Pons (tissue), 1 donor: Measurements from ENCODE around the gene ALS2.
"Not testable (repeated sequence)": the region's sequence is repeated elsewhere in the genome, so short reads cannot be mapped to it uniquely, and the experiment has no call there.

Source experiments
- DNase-seq: peaks from one replicate; pipeline ENCODE4 v3.0.0-alpha.2; 2016; ENCODE audit warnings: low spot score

ALS2 gene

GRCh38 chr2:201793631-201794030, 12.9 kb upstream of the ALS2 start:
- DNase-seq, result no peak

DNA sequence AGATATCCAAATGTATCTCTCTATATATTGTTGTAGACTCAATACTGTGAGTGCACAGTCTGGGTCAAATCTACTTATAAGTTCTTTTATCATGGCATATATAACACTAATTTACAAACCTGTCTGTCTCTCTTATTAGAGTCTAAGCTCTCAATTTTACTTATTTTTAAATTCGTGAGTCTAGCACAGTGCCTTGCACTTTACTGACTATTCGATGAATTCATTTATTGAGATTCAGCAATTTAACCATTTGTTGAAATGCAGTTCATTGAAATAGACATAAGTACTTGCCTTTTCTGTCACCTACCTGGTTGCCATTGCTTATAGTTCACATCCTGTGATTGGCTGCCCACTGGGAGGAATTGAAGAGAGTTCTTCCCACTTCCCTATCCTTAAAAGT, 10.3 kb upstream of the ALS2 start:
- DNase-seq, result no peak

- no peak for DNase-seq
Measured at GRCh38 chr2:201790291-201790690, 9.6 kb upstream of the ALS2 start.

DNA sequence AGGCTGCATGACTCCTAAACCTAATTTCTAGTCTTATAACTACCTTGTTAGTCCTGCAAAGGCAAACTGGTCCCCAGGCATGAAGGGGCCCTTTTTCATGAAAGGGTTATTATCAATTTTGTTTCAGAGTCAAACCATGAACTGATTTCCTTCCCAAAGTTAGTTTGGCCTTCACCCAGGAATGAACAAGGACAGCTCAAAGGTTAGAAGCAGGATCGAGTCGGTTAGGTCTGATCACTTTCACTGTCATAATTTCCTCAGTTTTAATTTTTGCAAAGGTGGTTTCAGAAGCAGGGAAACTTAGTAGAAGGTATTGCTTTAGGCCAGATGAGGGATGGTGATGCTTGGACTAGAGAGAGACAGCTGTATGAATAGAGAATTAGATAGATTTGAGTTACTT, 8.7 kb upstream of the ALS2 start:
- no peak for DNase-seq

GRCh38 chr2:201788371-201788770, 7.6 kb upstream of the ALS2 start:
- no peak for DNase-seq

DNA sequence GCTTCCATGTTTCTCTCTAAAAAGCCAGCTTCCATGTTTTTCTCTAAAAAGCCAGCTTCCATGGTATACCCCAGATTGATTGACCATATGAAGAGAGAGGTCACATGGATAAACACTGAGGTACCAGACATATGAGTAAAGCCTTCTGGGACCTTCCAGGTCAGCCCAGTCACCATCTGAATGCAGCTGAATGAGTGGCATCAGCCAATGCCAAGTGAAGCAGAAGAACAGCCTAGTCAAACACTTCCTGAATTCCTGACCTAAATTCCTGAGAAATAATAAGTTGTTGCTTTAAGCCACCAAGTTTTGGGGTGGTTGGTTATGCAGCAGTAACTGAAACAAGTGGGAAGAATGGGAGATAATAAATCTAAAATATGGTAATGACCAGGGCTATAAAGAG, 5.7 kb upstream of the ALS2 start:
- no peak for DNase-seq

- no peak for DNase-seq
Measured at GRCh38 chr2:201785135-201785534, 4.4 kb upstream of the ALS2 start.

DNA sequence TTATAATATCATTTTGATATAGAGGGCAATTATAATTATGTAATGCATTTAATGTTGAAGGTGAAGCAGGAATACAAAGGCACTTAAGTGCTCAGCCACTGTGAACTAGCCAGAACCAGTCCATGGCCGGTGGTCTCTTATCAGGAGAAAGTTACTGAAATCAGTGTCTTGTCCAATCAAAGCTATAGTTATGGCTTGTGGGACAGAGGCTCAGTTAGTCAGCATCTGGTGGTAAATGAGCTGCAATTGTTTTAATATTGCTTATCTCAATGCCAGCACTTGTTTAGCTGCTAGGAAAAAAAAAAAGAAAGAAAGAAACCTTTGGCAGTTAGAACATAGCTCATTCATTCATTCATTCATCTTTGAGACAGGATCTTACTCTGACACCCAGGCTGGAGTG, 3.8 kb upstream of the ALS2 start:
- no peak for DNase-seq

GRCh38 chr2:201781557-201782051, 871 bp upstream of the ALS2 start:
- no peak for DNase-seq

DNA sequence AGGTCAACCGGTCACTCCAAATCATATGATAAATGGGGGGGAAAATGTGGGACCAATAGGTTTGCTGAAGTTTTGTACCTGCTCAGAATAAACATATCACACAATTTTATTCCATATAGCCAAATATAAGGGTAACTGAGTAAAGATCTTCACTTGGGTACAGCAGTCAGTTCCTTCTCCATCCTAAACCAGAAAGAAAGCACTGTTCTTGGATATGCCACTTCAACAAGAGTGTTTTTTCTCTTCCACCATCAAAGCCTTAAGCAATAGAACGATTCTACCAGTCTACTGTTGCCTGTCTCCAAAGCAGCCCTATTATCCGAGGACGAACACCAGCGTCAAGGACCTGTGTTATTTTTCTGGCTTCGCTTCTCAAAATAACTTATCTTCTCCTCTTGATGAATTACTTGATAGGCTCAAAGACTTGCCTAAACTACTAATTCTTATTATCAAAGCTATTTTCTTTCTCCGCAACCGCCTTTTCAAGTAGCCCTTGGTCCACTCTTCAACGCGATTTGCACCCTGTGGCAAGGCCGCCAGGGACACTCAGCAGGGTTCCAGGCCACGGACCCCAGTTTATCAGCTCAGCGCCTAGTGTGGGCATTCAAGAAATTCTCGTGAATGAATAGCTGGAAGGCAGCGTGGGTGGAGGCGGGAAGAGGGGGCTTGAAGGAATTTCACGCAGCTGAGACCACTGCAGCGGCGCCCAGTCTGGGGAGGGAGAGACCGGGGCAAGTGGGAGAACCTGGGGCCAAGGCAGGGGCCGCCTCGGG, 646 bp downstream of the ALS2 start:
- peak; percentile 14 for DNase-seq

GRCh38 chr2:201777869-201778268, 2.9 kb downstream of the ALS2 start:
- no peak for DNase-seq

- DNase-seq, result no peak
Measured at GRCh38 chr2:201777043-201777442, 3.7 kb downstream of the ALS2 start.

DNA sequence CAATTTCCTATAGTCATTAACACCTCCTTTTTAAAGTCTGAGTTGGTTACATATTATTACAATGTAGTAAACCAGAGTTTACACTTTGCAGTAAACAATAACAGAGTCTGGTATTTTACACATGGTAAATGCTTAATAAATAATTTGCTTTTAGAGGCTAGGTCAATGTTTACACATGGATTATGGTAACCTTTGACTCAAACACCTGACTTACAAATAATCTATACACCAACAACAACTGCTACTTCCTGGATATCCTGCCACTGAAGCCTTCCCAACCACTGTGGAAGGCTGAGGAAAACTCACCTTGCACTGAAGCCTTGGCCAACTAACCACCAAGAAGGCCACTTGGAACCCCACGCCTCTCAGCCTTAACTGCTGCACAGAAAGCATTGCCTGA, 5.4 kb downstream of the ALS2 start:
- no peak for DNase-seq

DNA sequence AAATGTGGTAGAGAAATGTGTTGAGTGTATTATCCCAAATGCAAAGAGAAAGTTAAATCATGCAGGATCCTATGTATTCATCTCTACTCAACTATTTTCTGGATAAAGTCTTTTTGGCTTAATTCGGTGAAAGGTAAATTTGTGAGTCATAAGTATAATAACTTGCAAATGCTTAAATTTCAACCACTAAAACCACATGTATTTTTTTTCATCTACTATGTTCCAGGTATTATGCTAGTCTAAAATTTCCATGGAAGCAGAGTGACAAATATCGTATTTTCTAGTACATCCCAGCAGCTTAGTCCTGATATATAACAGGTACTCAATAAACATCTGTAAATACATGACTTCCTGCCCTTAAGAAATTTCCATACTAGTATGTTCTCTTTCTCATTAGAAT, 6.2 kb downstream of the ALS2 start:
- no peak for DNase-seq

GRCh38 chr2:201773990-201774389, 6.7 kb downstream of the ALS2 start:
- DNase-seq, result no peak

- peak; percentile 4 for DNase-seq
Measured at GRCh38 chr2:201769666-201770373, 10.9 kb downstream of the ALS2 start.

DNA sequence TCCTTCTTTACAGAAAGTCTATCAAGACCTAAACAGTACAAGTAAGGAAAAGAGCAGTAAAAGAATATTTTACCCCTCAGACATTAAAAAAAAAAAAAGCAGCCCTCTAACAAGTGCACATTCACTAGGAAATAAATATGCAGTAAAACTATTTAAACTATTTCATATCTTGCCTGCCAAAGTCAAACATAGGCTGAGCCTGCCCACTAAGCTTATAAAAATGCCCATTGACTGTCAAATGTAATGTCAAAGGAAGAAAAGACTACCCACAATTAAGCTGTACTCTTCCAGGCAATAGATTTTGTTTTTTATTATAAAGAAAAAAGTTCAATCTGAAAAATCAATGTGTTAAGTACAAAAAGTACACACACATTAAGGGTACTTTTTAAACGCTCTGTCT, 11.8 kb downstream of the ALS2 start:
- DNase-seq, result no peak

- DNase-seq, result no peak
Measured at GRCh38 chr2:201765799-201766198, 14.9 kb downstream of the ALS2 start.

- DNase-seq, result not testable (repeated sequence)
Measured at GRCh38 chr2:201764469-201764868, 16.3 kb downstream of the ALS2 start.

DNA sequence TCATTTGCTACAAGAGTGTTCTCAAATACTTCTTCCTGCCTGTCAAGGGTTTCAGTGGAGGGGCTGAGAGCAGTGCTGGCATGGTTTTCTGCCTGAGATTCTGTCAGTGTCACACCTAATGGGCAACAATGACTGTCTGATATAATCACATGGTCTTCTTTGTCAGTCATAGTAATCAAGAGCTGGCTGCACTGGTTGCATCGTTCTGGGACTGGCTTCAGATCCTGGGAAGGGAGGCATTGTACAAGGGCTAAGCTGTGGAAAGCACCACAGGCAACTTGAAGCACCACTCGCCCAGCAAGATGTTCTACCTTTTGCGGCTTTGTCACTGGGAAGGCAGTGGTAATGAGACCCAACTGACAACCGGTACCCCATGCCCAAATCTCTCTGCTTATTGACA, 19.6 kb downstream of the ALS2 start:
- no peak for DNase-seq

GRCh38 chr2:201759567-201759966, 21.2 kb downstream of the ALS2 start:
- no peak for DNase-seq

- no peak for DNase-seq
Measured at GRCh38 chr2:201758873-201759272, 21.9 kb downstream of the ALS2 start.

GRCh38 chr2:201758234-201758633, 22.5 kb downstream of the ALS2 start:
- DNase-seq, result no peak
